Activated CD4-positive, alpha-beta T cell treated with anti-CD3 and anti-CD28 coated beads for 1 hour (primary cell): ENCODE results near the gene RBM33.

ENCODE experiments used
- DNase-seq: peaks from one replicate; pipeline ENCODE4 v3.0.0-alpha.2; 2020

RBM33 gene

DNA sequence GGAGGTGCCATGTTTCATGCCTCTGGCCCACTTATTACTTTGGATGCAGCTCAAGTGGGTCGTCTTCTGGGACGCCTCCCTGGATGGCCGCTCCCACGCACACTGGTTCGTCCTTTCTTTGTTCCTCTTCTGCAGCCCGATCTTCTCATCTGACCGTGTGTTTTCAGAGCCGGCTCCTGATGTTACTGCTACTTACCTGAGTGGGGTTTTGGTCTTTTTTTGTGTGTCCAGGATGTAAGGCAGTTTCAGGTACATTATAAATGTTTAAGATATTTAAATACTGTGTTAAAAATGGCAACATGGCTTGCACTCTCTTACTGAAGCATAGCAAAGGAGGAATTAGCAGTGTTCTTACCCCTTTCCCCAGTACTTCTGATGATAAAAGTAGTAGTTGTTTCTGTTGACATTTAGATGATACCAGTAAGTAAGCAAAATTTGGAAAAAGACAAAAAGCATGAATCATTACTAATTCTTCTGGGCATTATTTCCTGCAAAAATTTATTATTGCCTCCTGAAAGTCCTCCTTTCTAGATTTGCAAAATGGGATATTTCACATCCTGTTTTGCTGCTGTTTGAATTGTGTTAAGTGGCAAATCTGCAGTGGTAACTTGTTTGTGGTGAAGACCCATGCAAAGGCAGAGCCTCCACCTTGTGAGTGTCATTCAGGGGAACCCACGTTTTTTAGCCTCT, 108.4 kb downstream of the RBM33 start:
- no peak for DNase-seq

DNA sequence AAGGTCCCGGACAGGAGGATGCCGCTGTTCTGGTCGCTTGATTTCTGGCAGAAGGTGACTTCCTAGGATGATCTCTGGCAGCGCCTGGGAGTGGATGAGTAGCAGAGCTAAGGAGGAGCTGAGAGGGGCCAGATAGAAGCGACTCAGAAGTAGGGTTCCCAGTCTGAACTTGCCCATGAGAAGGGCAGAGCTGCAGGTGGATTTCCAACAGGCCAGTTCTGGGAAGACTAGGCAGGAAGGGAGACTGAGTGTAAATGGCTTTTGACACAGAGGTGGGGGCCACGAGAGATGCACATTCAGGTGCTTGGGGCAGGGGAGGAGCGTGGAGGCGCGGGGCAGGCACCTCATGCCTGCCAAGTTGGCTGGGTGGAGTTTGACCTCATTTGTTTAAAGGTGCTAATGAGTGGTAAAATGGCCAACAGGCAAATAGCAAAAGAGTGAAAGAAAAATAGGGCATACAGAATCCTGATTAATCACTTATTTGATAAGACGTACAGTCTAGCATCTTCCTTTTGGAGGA, 109.0 kb downstream of the RBM33 start:
- DNase-seq: no peak

DNA sequence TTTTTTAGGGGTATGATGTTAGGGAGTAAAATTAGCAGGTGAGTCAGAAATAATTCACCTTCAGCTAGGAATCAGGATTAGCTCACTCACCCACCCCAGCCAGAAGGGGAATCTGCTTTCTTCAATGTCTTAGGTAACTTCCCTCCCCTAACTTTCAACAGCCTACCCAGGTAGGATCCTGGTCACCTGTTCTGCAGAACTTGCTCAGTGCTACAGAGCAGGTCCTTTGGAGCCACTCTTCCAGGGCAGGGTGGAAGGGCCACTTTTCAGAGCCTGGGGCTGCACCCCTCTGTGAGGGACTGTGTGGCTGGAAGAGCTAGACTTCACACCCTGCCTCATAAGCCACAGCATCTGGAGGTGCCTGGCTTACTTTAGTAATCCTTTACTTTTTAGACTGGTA, 109.7 kb downstream of the RBM33 start:
- DNase-seq: no peak

- no peak for DNase-seq
Measured at GRCh38 chr7:155755026-155755425, 110.6 kb downstream of the RBM33 start.

DNA sequence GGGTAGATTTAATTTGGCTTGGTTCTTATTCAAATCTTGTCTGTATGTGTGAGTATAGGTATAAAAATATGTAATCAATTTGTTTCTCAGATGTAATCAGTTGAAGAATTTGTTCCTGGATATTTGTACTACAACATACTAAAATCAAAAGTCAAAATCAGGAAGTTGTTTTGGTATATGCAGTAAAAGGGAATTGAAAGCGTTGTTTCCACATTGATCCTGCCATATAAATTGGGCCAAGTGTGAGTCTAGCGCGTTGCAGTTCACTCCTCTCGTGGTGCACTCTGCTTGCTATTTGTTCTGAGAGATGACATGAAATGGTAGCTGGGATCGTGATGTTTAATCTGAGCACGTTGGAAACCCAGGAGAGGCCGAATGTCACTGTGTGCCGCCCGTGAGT, 111.9 kb downstream of the RBM33 start:
- no peak for DNase-seq

DNA sequence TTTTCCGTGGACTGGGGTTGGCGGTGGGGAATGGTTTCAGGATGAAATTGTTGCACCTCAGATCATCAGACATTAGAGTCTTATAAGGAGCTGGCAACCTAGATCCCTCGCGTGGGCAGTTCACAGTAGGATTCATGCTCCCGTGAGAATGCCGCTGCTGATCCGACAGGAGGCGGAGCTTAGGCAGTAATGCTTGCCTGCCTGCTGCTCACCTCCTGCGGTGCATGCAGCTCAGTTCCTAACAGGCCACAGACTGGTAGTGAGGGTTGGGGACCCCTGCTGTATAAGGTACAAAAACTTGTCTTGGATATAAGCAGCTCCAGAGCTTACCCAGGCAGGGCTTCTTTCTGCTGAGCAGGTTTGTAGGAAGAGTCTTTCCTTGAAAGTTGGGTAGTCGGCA, 113.9 kb downstream of the RBM33 start:
- DNase-seq: no peak

- DNase-seq: no peak
Measured at GRCh38 chr7:155759740-155760430, 115.4 kb downstream of the RBM33 start.

DNA sequence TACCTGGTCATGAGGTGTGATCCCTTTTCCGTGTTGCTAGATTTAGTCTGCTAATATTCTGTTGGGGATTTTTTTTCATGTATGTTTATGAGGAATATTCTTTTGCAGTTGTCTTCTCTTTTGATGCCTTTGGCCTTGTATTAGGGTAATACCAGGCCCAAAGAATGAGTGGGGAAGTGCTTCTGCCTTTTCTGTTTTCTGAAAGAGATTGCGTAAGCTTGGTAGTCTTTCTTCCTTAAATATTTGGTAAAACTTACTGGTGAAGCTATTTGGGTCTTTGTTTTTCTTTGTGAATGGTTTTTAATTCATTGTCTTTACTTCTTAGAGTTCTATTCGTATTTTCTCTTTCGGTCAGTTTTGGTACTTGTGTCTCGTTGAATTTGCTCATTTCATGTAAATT, 116.7 kb downstream of the RBM33 start:
- no peak for DNase-seq

DNA sequence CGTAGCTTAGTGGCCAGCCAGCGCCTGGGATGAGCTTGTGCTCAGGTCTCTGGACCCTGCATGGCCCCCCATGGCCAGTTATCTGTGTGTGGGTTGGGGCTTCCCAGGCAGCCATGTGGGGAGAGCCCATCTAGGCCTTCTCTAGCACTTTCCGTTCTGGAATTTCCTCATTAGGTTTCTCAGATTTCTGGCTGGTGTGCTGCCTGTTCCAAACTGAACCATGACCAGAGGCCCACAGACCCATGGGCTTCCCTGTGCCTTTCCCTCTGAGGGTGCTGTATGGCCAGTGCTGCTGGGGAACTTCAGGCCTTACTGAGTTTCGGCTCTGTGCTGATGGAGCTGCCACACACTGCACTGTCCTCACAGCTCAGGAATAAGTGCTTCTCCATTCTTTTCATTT, 117.6 kb downstream of the RBM33 start:
- no peak for DNase-seq

DNA sequence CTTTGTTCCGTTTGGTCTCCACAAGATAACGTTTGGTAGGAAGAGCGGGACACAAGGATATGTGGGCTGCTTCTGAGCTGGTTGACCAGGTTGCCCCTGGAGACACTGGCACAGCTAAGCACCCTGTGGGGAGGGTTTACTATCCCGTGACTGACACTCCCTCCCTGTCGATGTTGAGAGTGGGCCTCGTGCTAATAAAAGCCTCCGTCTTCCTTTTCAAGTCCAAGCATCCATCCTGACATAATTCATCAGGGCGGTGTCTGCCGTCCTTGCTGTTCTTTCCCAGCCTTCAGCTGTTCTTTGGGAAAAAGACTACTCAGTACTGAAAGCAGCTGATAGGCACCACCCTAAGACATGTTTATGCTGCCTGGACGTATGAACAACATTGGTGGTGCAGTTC, 118.2 kb downstream of the RBM33 start:
- DNase-seq: no peak

DNA sequence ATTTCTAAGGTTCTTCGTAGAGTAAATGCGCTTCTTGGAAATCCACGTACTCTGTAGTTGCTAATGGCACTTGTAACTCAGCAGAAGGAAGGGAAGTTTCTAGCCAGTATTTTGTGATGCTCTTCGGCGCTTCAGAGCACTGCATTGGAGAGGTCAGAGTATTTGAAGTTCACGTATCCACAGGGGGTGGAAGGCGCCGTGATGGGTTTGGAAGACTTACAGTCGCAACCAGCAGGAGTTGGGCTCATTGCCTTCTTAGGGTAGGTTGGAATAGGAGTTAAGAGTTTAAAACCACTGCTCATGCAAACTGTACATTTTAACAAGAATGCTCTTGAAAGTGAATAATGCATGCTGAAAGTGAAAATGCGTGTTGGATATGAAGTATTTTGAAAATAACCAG, 118.7 kb downstream of the RBM33 start:
- DNase-seq: no peak

DNA sequence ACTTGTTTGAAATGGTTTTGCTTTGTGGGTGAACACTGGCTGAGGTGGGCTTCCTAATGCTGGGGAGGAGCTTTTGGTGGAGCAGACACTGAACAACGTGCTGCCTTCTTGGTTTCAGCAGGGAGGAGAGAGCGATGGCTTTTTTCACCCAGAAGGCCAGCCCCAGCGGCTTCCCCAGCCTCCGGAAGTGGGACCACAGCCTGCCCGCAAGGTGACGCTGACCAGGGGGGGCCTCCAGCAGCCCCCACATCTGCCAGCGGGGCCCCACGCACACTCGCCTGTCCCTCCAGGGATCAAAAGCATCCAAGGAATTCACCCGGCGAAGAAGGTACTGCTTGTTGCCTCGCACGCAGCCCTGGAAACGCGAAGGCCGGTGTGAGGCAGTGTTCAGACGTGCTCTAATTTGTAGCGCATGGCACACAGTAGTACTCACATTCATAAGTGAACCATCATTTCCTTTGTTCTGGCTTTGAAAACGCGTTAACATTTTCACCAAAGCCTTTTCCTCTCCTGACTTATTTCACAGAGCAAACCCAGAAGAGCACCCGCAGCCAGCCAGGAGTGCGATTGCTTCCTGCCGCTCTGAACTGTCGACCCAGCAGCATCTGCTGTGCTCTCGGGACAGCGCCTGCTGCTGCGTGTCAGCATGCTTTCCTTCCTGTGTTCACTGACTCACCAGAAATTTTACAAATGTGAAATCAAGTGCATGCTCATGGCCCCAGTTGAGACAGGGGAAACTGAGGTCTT, 119.4 kb downstream of the RBM33 start:
- peak; percentile 28 for DNase-seq

GRCh38 chr7:155764438-155764793, 120.0 kb downstream of the RBM33 start:
- DNase-seq: no peak

- DNase-seq: no peak
Measured at GRCh38 chr7:155765458-155765857, 121.0 kb downstream of the RBM33 start.

DNA sequence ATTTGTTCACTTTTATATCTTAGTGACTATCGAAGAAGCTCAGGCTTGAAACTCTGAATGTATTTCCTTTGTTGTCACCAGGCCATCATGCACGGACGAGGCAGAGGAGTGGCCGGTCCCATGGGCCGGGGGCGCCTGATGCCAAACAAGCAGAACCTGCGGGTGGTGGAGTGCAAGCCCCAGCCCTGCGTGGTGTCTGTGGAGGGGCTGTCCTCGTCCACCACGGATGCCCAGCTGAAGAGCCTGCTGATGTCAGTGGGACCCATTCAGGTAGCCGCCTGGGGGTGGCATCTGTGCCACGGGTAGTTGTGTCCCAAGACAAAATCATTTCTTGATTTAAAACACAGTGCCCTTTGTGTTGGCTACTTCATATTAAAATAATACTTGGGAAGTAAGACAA, 121.9 kb downstream of the RBM33 start:
- no peak for DNase-seq

DNA sequence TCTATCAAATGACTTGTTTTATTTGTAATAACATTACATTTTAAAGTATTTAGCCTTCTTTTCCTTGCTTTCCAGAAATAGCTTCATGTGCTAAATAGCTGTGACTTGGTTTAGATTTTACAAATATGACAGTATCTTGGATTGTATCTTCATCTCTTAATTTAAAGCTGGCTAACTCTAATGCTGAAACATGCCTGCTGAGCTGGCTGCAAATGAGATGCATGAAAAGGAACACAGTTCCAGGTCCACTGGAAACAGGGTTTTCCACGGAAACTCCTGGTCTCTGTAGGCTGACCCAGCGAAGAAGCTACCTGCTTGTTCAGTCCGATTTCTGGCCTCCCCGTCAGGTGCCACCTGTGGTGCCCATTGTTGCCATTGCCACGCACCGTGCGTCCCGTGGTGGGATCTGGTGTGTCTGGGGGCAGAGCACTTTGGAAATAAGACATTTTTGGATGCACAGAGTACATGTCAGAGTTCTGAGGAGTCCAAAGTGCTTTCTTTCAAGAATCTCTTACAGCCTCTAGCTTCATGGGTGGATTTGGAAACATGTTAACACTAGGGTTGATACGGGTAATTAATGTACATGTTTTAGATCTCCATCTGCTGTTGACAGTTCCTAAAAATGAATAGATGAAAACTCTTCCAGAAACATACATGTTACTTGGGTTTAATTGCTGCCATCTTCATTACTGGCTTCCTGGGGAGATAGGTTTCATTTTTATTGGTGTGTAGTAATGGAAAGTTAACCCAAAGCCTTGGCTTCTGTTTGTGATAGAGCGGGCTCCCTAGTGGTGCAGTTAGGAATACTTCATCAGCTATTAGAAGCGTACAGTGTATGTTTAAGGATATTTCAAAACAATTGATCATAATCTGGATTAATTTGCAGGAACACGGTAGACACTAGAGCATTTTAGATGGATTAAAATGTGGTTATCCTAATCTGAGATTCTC, 122.8 kb downstream of the RBM33 start:
- DNase-seq: no peak

- DNase-seq: no peak
Measured at GRCh38 chr7:155769701-155770100, 125.2 kb downstream of the RBM33 start.

- no peak for DNase-seq
Measured at GRCh38 chr7:155770241-155770640, 125.8 kb downstream of the RBM33 start.

- DNase-seq: no peak
Measured at GRCh38 chr7:155773531-155773930, 129.1 kb downstream of the RBM33 start.

DNA sequence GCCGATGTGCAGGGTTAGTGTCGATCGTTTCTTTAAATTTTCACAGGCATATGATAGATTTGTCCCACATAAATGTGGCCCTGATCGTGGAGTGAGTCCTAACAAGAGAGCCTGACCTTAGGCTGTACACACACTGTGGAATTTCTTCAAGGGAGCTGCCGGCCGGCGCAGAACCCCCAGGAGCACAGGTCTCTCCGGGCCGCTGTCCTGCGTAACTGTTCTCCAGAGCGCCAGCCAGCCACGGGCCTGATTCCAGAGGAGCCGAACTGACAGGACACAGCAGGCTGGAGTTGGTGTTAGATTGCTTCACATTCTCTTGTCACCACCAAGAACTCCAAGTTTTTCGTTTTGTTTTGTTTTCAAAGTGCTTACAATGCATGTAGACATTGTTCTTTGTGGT, 130.5 kb downstream of the RBM33 start:
- DNase-seq: no peak

- DNase-seq: no peak
Measured at GRCh38 chr7:155775691-155776090, 131.2 kb downstream of the RBM33 start.

DNA sequence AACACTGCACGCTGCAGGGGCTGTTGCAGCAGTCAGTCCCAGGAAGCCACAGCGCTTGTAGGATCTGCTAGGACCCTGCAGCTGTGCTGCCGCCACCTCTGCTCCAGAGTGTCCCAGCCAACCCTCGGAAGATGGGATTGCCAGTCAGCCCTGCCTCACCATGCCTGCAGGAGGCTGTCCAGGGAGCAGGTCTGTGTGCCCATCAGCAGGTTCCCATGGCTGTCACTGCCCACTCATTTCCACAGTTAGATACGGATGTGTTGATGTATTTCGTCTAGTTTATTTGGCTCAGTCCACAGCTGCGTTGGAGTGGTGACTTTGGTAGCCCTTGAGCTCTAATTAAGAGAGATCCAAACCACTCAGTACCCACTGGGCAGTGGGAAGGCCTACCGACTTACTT, 132.1 kb downstream of the RBM33 start:
- no peak for DNase-seq

DNA sequence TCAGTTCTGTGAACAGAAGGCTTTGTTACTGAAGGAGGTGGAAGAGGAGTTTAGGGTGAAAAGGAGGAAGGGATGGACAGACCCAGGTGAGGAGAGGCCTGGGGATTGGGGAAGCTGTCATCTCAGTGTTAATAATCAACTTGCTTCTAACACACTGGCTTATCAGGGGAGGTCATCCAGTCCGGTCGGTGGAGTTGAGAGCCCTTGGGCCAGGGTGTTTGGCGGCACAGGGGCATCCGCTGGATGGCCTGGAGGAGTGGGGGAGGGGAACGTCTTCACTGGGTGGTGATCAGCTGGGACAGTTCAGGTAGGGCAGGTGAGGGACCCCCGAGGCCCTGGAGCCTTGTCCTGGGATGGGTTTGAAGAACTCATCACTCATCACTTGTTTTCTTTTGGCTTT, 133.9 kb downstream of the RBM33 start:
- no peak for DNase-seq
